22Rv1 (cell line): ENCODE data around the gene SCNN1B.

Experiments used
- ZFX ChIP-seq: fragments of 450-650 bp; IDR thresholded peaks from 2 replicates; pipeline ENCODE4 v1.6.1; 2017; ENCODE audit warnings: antibody characterized with exemption, borderline replicate concordance
- TF ChIP-seq, protein P1 (sequence below): fragments of 450-650 bp; IDR thresholded peaks from 2 replicates; pipeline ENCODE4 v1.5.1; 2017; ENCODE audit warnings: mild to moderate bottlenecking

DNA sequence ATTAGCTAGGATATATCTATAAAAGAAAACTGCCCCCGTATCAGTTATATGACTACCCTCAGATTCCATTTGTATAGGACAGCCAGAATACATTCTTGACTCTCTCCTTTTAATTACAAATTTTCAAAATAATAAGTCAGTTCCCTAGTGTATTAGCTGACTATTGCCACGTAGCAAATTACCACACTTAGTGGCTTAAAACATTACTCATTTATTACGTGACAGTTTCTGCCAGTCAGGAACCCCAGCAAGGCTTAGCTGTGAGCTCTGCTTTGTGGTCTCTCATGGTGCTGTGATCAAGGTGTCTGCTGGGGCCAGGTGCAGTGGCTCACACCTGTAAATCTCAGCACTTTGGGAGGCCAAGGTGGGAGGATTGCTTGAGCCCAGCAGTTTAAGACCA is 13.9 kb upstream of the SCNN1B start:
- TF ChIP-seq, protein P1, sequence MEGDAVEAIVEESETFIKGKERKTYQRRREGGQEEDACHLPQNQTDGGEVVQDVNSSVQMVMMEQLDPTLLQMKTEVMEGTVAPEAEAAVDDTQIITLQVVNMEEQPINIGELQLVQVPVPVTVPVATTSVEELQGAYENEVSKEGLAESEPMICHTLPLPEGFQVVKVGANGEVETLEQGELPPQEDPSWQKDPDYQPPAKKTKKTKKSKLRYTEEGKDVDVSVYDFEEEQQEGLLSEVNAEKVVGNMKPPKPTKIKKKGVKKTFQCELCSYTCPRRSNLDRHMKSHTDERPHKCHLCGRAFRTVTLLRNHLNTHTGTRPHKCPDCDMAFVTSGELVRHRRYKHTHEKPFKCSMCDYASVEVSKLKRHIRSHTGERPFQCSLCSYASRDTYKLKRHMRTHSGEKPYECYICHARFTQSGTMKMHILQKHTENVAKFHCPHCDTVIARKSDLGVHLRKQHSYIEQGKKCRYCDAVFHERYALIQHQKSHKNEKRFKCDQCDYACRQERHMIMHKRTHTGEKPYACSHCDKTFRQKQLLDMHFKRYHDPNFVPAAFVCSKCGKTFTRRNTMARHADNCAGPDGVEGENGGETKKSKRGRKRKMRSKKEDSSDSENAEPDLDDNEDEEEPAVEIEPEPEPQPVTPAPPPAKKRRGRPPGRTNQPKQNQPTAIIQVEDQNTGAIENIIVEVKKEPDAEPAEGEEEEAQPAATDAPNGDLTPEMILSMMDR = no peak
- TF ChIP-seq ZFX = no peak
